Measurements from ENCODE around the gene PACRG.

Gene PACRG

GRCh38 chr6:162711376-162711775 lies 16.4 kb upstream of the PACRG start:
- DNase-seq: no peak

GRCh38 chr6:162712694-162713093 lies 15.1 kb upstream of the PACRG start:
- no peak for DNase-seq

GRCh38 chr6:162713974-162714780 lies 13.6 kb upstream of the PACRG start:
- no peak for DNase-seq

- no peak for DNase-seq
These were observed 12.2 kb upstream of the PACRG start for GRCh38 chr6:162715601-162716000.

GRCh38 chr6:162719528-162719927 lies 8.2 kb upstream of the PACRG start:
- DNase-seq: no peak

- no peak for DNase-seq
These were observed 6.4 kb upstream of the PACRG start for GRCh38 chr6:162721404-162721687.

GRCh38 chr6:162722226-162722625 lies 5.5 kb upstream of the PACRG start:
- DNase-seq: no peak

- no peak for DNase-seq
These were observed 5.1 kb upstream of the PACRG start for GRCh38 chr6:162722633-162723032.

GRCh38 chr6:162726947-162727321 lies 840 bp upstream of the PACRG start:
- no peak for DNase-seq

- peak; percentile 63 for DNase-seq
These were observed 423 bp downstream of the PACRG start for GRCh38 chr6:162728197-162728596.

- DNase-seq: no peak
These were observed 932 bp downstream of the PACRG start for GRCh38 chr6:162728706-162729105.

- DNase-seq: no peak
These were observed 2.7 kb downstream of the PACRG start for GRCh38 chr6:162730502-162730901.

- DNase-seq: no peak
These were observed 5.7 kb downstream of the PACRG start for GRCh38 chr6:162733489-162733888.

- no peak for DNase-seq
These were observed 9.2 kb downstream of the PACRG start for GRCh38 chr6:162736961-162737360.

GRCh38 chr6:162750776-162751175 lies 23.0 kb downstream of the PACRG start:
- DNase-seq: no peak

- DNase-seq: no peak
These were observed 23.6 kb downstream of the PACRG start for GRCh38 chr6:162751211-162751859.

- DNase-seq: no peak
These were observed 26.0 kb downstream of the PACRG start for GRCh38 chr6:162753775-162754174.

GRCh38 chr6:162770136-162770535 lies 42.4 kb downstream of the PACRG start:
- DNase-seq: no peak

GRCh38 chr6:162770955-162771354 lies 43.2 kb downstream of the PACRG start:
- DNase-seq: no peak

GRCh38 chr6:162772466-162772865 lies 44.7 kb downstream of the PACRG start:
- DNase-seq: no peak

- no peak for DNase-seq
These were observed 46.2 kb downstream of the PACRG start for GRCh38 chr6:162773996-162774395.

- DNase-seq: no peak
These were observed 49.3 kb downstream of the PACRG start for GRCh38 chr6:162777091-162777490.

- no peak for DNase-seq
These were observed 50.8 kb downstream of the PACRG start for GRCh38 chr6:162778603-162779002.

- DNase-seq: no peak
These were observed 58.0 kb downstream of the PACRG start for GRCh38 chr6:162785632-162786242.
